NOMO-1 treated with DMSO at 0.1 percent for 48 hours (cell line): ENCODE results near the gene ZBTB20.
A peak's percentile ranks its signal among the peaks of the same experiment; 100 is the strongest.

Experiments
- DNase-seq: peaks from one replicate; lab custom pipeline; 2025; ENCODE audit not compliant: unreplicated experiment; lab: John Stamatoyannopoulos, UW

Gene ZBTB20

GRCh38 chr3:114596147-114596546 is 550.9 kb downstream of the ZBTB20 start:
- DNase-seq, result no peak

DNA sequence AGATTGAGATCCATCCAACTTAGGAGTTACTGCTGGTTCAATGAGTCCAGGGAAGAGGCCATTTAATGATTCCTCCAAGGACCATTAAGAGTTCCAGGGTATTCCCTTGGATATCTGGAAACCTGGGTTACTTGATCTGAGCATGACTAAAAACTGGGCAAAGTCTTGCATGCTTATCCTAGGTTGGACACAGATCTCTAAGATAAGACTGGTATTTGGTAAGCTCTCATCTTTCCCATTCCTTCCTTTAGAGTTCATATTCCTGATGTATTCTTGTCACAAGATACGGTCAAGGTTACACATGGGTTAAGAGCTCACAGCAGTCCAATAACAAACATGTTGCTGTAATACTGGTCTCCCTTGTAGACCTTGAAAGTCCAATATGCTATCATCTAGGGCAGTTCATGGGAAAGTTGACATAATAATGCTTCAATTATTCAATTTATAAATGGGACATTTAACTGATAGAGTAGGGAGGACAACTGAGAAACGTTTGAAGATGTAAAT is 551.5 kb downstream of the ZBTB20 start:
- no peak for DNase-seq

DNA sequence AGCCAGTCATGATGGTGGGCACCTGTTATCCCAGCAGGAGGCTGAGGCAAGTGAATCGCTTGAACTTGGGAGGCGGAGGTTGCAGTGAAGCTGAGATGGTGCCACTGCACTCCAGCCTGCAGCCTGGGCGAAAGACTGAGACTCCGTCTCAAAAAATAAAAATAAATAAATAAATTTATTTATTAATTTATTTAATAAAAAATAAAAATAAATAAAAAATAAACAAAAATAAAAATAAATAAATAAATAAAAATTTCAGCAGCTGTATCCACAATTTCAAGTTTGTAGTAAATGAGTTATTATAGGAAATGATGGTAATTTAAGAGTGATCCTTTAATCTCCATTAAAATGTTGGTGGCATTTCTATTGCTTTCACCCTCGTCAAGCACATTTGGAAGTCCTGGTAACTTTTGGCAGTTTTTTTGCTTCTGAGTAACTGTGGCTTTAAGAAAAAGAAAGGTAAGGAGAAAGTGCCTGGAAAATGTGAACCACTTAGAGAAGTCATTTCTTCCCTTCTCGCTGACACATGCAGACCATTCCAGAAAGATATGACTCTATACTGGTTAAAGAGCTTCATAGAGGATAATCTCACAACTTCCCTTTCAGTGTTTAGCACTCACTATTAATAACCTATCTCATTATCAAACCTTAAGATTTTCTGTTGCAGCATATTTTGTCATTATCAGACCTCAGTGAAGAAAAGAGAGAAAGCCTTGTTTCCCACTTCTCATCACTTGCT is 556.6 kb downstream of the ZBTB20 start:
- DNase-seq, result no peak

- no peak for DNase-seq
These were observed 559.1 kb downstream of the ZBTB20 start for GRCh38 chr3:114587986-114588385.

GRCh38 chr3:114586119-114586518 is 561.0 kb downstream of the ZBTB20 start:
- no peak for DNase-seq

- DNase-seq, result no peak
These were observed 561.4 kb downstream of the ZBTB20 start for GRCh38 chr3:114585687-114586086.

DNA sequence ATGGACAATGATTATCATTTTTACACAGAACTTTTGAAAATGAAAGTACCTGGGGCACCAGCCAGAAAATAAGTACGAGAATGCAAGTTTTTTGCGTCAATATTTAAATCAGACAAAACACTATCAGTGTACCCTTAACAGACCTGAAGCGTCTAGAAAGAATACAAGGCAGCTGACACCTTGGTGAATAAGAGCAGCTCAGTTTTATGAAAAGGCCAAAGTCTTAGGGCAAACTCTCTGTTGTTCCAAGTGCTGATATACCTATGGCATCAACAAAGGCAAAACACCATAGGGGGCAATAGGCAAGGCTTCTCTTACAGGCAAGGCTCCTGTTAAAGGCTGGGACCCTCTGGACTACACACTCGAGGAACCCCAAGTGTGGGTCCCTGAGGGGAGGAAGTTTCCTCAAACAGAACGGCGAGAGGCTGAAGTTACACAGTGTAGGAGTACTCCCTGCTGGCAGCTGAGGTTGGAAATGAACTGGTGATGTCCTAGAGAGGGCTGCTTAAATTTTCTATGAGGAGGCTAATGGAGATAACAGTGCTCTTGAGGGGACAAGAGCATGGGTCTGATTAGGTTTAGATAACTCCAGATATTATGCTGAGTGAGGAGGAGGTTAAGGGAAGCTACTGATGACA is 562.2 kb downstream of the ZBTB20 start:
- no peak for DNase-seq

DNA sequence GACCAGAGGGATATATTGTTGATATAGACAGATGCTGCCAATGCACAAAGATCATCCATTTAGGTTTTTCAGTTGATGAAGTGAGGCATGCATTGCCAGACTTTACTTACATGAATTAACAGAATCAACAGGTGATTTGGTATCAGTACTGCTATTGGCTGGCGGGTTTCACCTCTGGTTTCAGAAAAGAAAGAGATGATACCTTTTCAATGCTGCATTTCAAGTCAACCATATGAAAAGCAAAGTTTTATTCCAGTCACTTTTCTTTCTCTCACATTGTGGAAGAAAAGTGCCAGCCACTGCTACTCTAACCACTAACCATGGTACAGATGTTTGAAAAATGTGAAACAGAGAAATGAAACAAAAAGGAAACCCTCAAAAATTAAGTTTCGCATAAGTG is 564.2 kb downstream of the ZBTB20 start:
- DNase-seq, result no peak

DNA sequence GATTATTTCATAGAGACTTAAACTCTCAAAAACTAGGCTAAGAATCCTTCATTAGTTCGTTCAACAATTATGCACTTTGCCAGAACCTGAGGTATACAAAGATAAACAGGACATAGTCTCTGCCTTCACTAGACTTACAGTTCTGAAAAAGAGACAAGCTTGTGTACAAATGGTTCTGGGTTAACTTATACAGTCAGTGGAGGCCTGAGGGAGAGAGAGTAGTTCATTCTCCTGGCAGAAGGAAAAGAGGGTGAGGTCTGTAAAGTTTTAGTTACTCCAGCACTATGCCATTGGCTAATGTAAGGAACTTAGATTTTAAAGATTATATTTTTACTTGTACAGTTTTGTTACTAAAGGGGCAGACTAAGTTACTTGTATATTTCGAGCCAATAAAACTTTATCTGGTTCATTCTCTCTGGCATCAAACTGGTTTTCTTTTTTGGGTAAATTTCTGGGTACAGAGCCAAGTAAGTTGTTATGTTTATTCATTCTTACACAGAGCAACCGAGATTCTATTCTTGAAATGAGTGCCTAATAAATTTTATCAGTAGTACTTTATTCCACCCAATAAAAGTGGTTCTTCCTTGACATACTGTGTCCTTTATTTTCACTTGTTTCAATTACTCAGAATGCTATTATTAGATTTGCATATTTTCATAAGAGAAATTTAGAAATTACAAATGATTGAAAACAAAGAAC is 574.6 kb downstream of the ZBTB20 start:
- DNase-seq, result no peak

GRCh38 chr3:114571363-114571762 is 575.7 kb downstream of the ZBTB20 start:
- no peak for DNase-seq

- no peak for DNase-seq
These were observed 577.9 kb downstream of the ZBTB20 start for GRCh38 chr3:114569186-114569585.

DNA sequence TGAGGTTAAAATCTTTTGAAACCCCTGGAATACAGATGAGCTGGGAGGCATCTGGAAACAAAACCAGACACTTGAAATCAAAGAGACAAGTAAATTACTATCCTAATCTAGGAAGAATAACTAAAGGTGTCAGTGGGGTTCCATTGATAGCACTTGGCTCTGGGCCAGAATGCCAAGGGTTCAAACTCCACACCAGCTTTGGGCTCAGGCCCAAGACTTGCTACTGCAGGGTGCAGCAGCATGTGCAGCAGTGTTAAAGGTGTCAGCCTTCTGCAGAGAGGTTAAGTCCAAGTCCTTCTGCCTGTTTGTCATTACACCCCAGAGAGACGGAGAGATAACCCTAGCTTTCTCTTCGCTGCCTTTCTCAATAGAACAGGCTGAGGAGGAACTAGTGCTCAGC is 579.3 kb downstream of the ZBTB20 start:
- no peak for DNase-seq

DNA sequence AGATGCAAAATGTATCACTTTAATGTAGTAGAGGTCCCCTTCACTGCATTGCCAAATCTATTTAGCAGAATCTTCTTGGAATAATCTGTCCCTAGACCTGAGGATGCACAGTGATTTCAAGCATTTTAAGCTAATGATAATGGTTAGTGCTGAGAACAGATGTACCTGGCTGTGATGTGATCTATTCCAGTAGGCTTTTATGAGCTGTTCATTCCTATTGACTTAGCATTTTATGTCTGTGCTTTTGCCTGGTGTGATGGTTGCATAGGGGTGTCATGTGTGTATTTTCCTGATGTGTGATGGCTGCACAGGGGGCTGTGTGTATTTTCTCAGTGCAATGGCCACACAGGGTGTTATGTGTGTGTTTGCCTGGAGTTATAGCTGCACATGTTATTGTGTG is 580.3 kb downstream of the ZBTB20 start:
- DNase-seq, result no peak

- no peak for DNase-seq
These were observed 580.8 kb downstream of the ZBTB20 start for GRCh38 chr3:114566162-114566755.

DNA sequence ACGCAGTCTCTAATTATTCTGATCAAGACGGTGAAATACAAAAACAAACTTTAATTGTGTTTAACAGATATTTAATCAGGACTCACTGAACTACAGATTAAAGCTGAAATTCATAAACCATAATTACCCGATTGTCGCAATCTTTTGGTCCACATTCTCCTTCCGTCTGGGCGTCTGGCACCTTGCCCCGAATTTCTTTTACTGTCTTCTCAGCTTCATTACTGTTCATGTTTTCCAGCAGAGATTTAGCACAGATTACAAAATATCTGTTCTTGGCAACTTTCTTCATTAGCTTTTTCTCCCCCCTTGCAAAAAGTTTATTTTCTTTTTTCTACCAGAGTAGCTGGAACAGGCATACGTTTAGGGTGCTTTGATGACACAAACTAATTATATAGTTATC is 581.9 kb downstream of the ZBTB20 start:
- DNase-seq, result no peak

DNA sequence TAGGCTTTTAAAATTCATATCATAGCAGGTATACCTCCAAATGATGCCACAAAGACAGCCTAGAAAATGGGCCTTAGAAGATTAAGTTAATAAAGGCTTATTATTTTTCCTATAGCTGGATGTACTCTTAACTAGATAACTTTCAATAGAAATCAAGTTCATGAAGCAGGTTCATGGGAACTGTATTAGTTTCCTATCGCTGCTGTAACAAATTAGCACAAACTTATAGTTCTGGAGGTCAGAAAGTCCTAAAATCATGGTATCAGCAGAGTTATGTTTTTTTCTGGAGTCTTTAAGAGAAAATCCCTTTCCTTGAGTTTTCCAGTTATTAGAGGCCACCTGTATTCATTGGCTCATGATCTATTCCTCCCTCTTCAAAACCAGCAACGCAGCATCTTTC is 583.4 kb downstream of the ZBTB20 start:
- no peak for DNase-seq

GRCh38 chr3:114562557-114562956 is 584.5 kb downstream of the ZBTB20 start:
- no peak for DNase-seq

DNA sequence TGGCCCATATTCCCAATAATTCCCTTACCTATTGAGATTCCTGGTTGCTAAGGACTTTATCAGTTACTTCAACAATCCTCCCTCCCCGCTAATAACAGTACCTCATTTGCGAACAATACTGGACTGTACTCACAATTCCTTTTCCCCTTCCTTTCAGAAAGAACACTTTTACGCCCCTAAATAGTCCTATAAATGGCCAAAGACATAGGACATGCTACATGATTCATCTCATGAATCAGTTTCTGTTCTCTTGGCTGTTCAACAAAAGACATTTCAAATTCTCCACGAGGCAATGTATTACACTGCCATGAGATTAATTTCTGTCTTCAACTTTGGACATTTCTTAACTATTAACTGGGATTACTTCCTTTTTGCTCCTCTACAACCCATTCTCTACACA is 588.8 kb downstream of the ZBTB20 start:
- no peak for DNase-seq

DNA sequence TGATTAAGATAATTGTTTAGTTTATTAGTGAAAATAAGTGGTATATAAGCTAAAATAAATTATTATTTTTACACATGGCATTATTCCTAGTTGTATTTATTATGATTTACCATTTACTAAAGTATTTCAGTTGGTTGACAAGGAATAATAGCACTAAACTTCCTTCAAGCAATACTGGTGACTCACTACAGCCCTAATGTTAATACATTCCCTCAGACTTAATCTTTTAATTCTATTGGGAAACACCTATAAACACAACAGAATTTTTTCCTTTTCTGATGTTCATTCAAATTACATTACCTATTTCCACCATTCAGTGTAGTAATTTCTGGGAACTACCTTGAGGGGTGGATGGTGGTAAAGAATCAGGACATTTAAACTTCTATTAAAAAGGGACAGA is 589.3 kb downstream of the ZBTB20 start:
- no peak for DNase-seq

DNA sequence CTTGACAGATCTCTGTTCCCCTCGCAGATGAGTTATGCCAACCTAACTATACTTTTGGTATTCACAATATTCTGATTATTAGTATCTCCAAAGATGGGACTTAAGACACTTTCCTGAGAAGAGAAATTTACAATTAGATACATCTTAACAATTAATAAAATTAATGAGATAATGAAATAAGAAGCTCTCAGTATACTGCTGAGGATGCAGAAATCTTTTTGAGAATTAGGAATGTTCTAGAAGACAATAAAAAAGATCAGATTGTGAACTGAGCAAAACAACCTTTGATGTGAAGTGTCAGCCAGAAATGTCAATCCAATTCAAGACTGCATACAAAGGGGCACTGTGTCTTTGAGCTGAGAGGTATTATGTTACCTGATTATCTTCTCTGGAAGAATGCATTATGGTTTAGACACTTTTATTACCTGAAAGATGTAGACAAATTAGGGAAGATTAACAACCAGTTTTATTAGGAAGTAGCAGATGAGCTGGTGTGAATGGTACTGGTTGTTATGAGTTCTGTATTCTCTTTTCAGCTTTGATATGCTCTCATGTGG is 590.4 kb downstream of the ZBTB20 start:
- no peak for DNase-seq

DNA sequence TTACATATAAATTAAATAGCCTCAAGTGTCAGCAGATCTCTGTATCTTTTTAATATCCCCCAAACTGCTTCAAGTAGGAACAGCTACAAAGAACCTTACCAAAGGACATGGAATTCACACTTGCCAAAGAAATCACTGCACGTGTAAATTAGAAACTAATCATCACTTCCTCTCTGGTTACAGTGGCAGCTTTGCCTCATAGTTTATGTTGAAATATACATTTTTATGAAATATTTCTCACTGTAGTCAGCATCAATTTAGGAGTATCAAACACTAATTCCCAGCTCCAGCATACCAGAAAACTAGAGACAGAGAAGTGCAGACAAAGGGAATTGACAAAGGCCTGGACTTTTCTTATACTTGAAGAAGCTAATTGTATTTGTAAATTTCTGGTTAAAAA is 592.4 kb downstream of the ZBTB20 start:
- peak; percentile 14 for DNase-seq
